SK-N-MC (cell line): ENCODE measurements around the gene HHAT.

Experiments used
- DNase-seq: peaks from one replicate; pipeline ENCODE4 v3.0.0-alpha.2; 2011; ENCODE audit warnings: low read depth, low spot score
- H3K27ac ChIP-seq: fragments of 200-600 bp; sonication (generic); 2 replicates; pipeline ENCODE4 v1.5.1; 2016; ENCODE audit warnings: mixed run types
- H3K36me3 ChIP-seq: fragments of 200-600 bp; sonication (generic); 2 replicates; pipeline ENCODE4 v1.6.1; 2017; ENCODE audit warnings: antibody characterized with exemption, low read length, mixed read lengths; ENCODE audit not compliant: insufficient read depth
- H3K4me3 ChIP-seq: fragments of 200-600 bp; sonication (generic); 2 replicates; pipeline ENCODE4 v1.5.1; 2016
- H3K9ac ChIP-seq: fragments of 200-600 bp; sonication (generic); 2 replicates; pipeline ENCODE4 v1.8.0; 2017; ENCODE audit warnings: mixed run types, mixed read lengths; ENCODE audit not compliant: insufficient read length
- H3K9me3 ChIP-seq: fragments of 200-600 bp; sonication (generic); 2 replicates; pipeline ENCODE4 v1.6.1; 2017; ENCODE audit warnings: low read depth, mild to moderate bottlenecking, antibody characterized with exemption, low read length, moderate library complexity, mixed read lengths
- EZH2 ChIP-seq: fragments of 200-600 bp; sonication (generic); IDR thresholded peaks from one replicate; pipeline ENCODE4 v1.6.1; 2017; ENCODE audit warnings: antibody characterized with exemption
- FOXP2 ChIP-seq: optimal IDR thresholded peaks from 2 replicates; pipeline ENCODE3; 2011; ENCODE audit warnings: mild to moderate bottlenecking, moderate library complexity; ENCODE audit not compliant: insufficient read depth; ENCODE audit errors: extremely low read length, control extremely low read depth
- POLR2AphosphoS5 ChIP-seq: IDR thresholded peaks from 2 replicates; pipeline ENCODE4 v1.6.1; 2012; ENCODE audit warnings: mild to moderate bottlenecking, low read depth, low read length, borderline replicate concordance

The HHAT gene

DNA sequence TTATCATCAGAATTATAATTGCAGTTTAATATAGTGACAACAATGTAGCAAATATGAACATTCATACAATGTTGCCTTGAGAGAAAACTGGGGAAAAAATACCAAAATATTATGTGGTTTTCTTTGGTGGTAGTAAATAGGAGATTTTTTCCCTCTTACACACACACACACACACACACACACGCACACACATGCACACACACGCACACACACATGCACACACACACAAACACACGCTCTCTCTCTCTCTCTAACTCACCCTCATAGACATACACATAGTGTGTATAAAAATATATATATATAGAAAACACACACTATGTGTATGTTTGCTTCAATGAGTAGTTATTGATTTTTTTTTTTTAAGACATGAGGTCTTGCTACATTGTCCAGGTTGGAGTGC is 211.6 kb downstream of the HHAT start:
- DNase-seq = no peak
- TF ChIP-seq POLR2AphosphoS5 (no peak), EZH2 (no peak), FOXP2 (no peak)

DNA sequence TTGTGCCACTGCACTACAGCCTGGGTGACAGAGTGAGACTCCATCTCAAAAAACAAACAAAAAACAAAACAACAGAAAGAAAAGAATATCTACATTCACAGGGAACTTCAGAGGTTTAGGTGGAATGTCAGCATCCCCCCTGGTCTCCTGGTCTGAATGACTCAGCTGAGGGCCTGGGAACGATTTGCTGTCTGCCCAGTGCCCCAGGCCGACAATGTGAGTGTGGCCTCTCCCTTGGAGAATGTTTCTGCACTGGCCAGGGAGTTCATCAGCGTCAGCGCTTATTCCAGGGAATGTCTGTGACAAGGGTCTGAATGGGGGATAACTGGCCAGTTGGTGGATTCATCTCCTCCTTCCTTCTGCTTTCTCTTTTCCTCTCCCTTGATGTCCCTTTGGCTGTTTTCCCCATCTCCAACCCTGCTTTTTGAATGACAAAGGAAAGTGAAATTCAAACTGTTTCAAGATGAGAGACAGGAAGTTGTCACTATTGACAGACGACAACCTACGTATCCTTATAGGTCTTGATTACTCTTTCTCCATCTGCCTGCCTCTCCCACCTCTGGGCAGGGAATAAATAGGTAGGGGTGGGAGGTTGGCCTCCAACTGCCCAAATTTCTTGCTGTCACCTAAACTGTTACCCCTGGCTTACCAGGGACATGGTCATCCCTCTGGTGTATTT is 213.1 kb downstream of the HHAT start:
- no peak overlapping the region for H3K27ac ChIP-seq
- no peak overlapping the region for H3K4me3 ChIP-seq
- H3K36me3 ChIP-seq = no peaks in the 10 kb centered on the region
- no peak overlapping the region for H3K9ac ChIP-seq
- TF ChIP-seq EZH2 = no peak
- no peak for TF ChIP-seq FOXP2
- no peak for TF ChIP-seq POLR2AphosphoS5
- DNase-seq = no peak
- no peaks in the 10 kb centered on the region for H3K9me3 ChIP-seq

More for the DNA sequence above, 211.6 kb downstream of the HHAT start:
- Histone ChIP-seq H3K9me3 (no peaks in the 10 kb centered on the region), H3K36me3 (no peaks in the 10 kb centered on the region), H3K27ac (no peak overlapping the region), H3K9ac (no peak overlapping the region), H3K4me3 (no peak overlapping the region)

- TF ChIP-seq FOXP2 (no peak), POLR2AphosphoS5 (no peak), EZH2 (no peak)
- Histone ChIP-seq H3K36me3 (no peaks in the 10 kb centered on the region), H3K27ac (no peak overlapping the region), H3K9me3 (no peaks in the 10 kb centered on the region), H3K9ac (no peak overlapping the region), H3K4me3 (no peak overlapping the region)
- DNase-seq = no peak
Measured at GRCh38 chr1:210551899-210552298, 223.2 kb downstream of the HHAT start.

DNA sequence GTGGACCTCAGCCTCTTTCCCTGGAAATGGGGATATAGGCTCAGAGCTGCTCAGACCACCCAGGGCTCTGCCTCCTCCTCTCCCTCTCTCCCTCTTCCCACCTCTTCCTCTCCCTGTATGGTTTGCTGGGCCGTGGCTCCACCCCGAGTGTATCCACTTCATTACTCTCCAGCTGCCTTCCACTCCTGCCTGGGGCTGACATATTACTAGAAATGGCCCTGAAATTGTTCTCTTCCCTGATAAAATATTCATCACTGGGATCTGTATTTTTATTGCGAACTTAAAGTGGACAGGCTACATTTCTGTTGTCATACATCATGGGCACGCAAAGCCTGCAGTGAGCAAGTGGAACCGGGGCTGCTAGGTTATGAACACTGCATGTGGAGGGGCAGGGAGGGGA is 225.0 kb downstream of the HHAT start:
- H3K4me3 ChIP-seq = no peak overlapping the region
- no peaks in the 10 kb centered on the region for H3K36me3 ChIP-seq
- TF ChIP-seq POLR2AphosphoS5 = no peak
- no peak for TF ChIP-seq EZH2
- no peak for DNase-seq
- no peak overlapping the region for H3K9ac ChIP-seq
- no peaks in the 10 kb centered on the region for H3K9me3 ChIP-seq
- H3K27ac ChIP-seq = no peak overlapping the region

DNA sequence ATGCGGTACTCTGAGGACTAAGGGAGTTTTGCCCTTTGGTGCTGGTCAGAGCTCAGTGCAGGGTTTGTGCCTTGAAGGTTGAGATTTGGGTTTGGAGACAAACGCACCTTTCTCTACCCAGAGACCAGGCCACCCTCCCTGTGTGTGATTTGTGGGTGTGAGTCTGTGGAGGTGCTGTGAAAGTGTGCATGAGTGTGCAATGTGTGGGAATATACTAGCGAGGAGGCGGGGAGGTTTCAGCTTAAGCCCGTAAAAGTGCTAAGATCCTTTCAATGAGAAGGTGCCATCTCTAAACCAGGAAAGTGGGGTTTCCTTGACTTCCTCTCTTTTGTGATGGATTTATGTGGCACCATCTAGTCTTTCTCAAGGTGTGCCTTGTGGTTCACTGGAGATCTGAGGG is 225.7 kb downstream of the HHAT start:
- no peak overlapping the region for H3K27ac ChIP-seq
- TF ChIP-seq EZH2 (no peak), POLR2AphosphoS5 (no peak), FOXP2 (no peak)
- no peak for DNase-seq
- H3K36me3 ChIP-seq = no peaks in the 10 kb centered on the region
- no peak overlapping the region for H3K9ac ChIP-seq
- H3K9me3 ChIP-seq = no peaks in the 10 kb centered on the region
- H3K4me3 ChIP-seq = no peak overlapping the region

DNA sequence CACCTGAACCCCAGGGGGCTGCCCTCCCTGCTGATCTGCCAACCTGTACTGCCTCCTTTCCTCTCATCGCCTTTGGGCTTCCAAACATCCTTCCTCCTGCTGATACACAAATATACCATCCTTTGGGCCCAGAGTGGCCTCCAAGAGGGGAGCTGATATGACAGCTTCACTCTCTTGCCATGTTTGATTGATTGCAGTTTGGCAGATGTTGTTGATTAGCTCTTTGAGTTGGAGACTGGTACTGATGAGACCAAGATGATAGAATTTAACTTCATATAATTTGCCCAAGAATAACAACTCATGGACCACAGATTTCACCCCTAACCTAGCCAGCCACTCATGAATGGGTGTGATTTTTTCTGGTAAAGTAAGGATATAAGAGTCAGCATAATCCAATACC is 227.8 kb downstream of the HHAT start:
- TF ChIP-seq POLR2AphosphoS5 (no peak), EZH2 (no peak), FOXP2 (no peak)
- Histone ChIP-seq H3K9ac (no peak overlapping the region), H3K4me3 (no peak overlapping the region), H3K36me3 (no peaks in the 10 kb centered on the region), H3K9me3 (no peaks in the 10 kb centered on the region), H3K27ac (no peak overlapping the region)
- DNase-seq = no peak

- no peak overlapping the region for H3K9ac ChIP-seq
- DNase-seq = no peak
- H3K36me3 ChIP-seq = no peaks in the 10 kb centered on the region
- TF ChIP-seq EZH2 (no peak), POLR2AphosphoS5 (no peak), FOXP2 (no peak)
- H3K9me3 ChIP-seq = no peaks in the 10 kb centered on the region
- no peak overlapping the region for H3K4me3 ChIP-seq
- H3K27ac ChIP-seq = no peak overlapping the region
Measured at GRCh38 chr1:210557426-210558077, 228.8 kb downstream of the HHAT start.

- Histone ChIP-seq H3K9ac (no peak overlapping the region), H3K27ac (no peak overlapping the region), H3K4me3 (no peak overlapping the region), H3K36me3 (no peaks in the 10 kb centered on the region), H3K9me3 (no peaks in the 10 kb centered on the region)
- DNase-seq = no peak
- no peak for TF ChIP-seq POLR2AphosphoS5
- TF ChIP-seq FOXP2 = no peak
- no peak for TF ChIP-seq EZH2
Measured at GRCh38 chr1:210558302-210558701, 229.6 kb downstream of the HHAT start.
